ENCODE measurements around the gene CD109. TPM values are rescaled to one million over a fixed set of nuclear protein-coding genes. Genes with fewer than 3 reads are reported as not detected.

CD109 gene
- total RNA-seq, 1 experiment from 2014 or later = 19.1 TPM

DNA sequence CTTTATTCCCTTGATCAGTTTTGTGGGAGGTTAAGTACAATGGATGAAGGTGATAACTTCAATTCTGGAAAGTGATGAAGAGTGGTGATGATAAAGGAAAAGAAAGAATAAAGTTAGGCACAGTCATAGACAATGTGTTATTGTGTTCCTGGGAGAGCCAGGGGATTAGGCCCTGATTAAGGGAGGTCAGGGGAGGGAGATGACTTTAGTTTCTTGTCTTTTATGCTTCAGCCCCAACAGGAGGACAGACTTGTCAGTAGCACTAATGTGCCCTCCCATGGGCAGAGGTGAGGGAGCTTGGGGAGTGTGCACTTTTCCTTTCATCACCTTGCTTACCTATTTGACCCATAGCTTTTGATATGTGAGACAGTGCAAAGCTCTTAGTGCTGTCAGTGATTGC, 115.7 kb downstream of the CD109 start:
- Histone ChIP-seq H3K4me3 (ENCODE audit: low read length) (no peak overlapping the region), H3K9me3 (ENCODE audit: low read length) (no peaks in the 10 kb centered on the region), H3K79me2 (ENCODE audit: low read length) (no peaks in the 10 kb centered on the region), H3K36me3 (ENCODE audit: low read depth, low read length) (no peaks in the 10 kb centered on the region; the same call in 1 of the 2 replicates), H3K4me1 (ENCODE audit: insufficient read depth, low read length) (no peaks in the 10 kb centered on the region), H4K20me1 (ENCODE audit: low read length) (no peaks in the 10 kb centered on the region), H3K27me3 (ENCODE audit: low read length) (no peaks in the 10 kb centered on the region), H3K9me2 (replicated peaks; ENCODE audit: low read length) (no peaks in the 10 kb centered on the region), H3K9ac (ENCODE audit: low read length) (no peak overlapping the region), H3K4me2 (ENCODE audit: low read length) (no peak overlapping the region), H3F3A (ENCODE audit: low read length, unreplicated experiment) (no peaks in the 10 kb centered on the region), H2AFZ (ENCODE audit: low read length) (no peak overlapping the region), H3K27ac (ENCODE audit: low read length) (no peak overlapping the region)
- ATAC-seq (no peak), DNase-seq (no peak)
- POLR2A ChIA-PET (ENCODE audit: unreplicated experiment) = no interaction called here
- no TSS peak for BruUV-seq (replicated peaks)
- intact Hi-C loops (cut with micrococcal nuclease) = no loop called here
- TF ChIP-seq EZH2 (IDR thresholded peaks at IDR 0.05; ENCODE audit: low read length, unreplicated experiment) = no peak
- TF ChIP-seq CTCF (conservative IDR thresholded peaks at IDR 0.05; ENCODE audit: low read depth, low read length) = no peak
- TF ChIP-seq EZH2phosphoT487 (IDR thresholded peaks at IDR 0.05; ENCODE audit: borderline replicate concordance, low read length) = no peak
- CTCF ChIA-PET = no interaction called here

DNA sequence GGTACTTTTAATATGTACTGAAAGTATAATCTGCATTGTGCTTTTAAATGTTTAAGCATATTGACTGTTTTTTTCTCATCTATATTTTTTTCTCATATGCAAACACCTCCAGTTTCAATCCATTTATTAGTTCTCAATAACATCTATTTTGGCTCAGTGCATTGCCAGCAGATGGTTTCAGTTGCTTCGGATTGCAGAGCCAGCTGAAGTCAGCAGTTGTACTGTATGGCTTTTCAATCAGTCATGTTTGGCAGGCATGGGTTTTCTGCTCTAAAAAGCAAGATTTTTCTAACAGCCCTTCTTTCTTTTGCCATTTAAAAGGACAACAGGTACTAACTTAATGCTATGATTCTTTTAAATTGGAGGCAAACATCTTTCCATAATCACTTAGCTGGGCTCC, 121.2 kb downstream of the CD109 start:
- H3K4me2 ChIP-seq (ENCODE audit: low read length) = no peak overlapping the region
- H3K79me2 ChIP-seq (ENCODE audit: low read length) = no peaks in the 10 kb centered on the region
- no peaks in the 10 kb centered on the region for H4K20me1 ChIP-seq (ENCODE audit: low read length)
- H3K4me3 ChIP-seq (ENCODE audit: low read length) = no peak overlapping the region
- ChIA-PET POLR2A (ENCODE audit: unreplicated experiment) (no interaction called here), CTCF (no interaction called here)
- ATAC-seq = no peak
- intact Hi-C loops (cut with micrococcal nuclease) = no loop called here
- H3K9me3 ChIP-seq (ENCODE audit: low read length) = no peaks in the 10 kb centered on the region
- no peaks in the 10 kb centered on the region for H3K9me2 ChIP-seq (replicated peaks; ENCODE audit: low read length)
- H3K27me3 ChIP-seq (ENCODE audit: low read length) = no peaks in the 10 kb centered on the region
- H2AFZ ChIP-seq (ENCODE audit: low read length) = no peak overlapping the region
- H3F3A ChIP-seq (ENCODE audit: low read length, unreplicated experiment) = no peaks in the 10 kb centered on the region
- no peak for DNase-seq
- H3K4me1 ChIP-seq (ENCODE audit: insufficient read depth, low read length) = no peaks in the 10 kb centered on the region
- TF ChIP-seq EZH2 (IDR thresholded peaks at IDR 0.05; ENCODE audit: low read length, unreplicated experiment) (no peak), EZH2phosphoT487 (IDR thresholded peaks at IDR 0.05; ENCODE audit: borderline replicate concordance, low read length) (no peak), CTCF (conservative IDR thresholded peaks at IDR 0.05; ENCODE audit: low read depth, low read length) (no peak)
- H3K36me3 ChIP-seq (ENCODE audit: low read depth, low read length) = peaks cover 3% of the 10 kb centered on the region
- no peak overlapping the region for H3K9ac ChIP-seq (ENCODE audit: low read length)
- no peak overlapping the region for H3K27ac ChIP-seq (ENCODE audit: low read length)
- no TSS peak for BruUV-seq (replicated peaks)

GRCh38 chr6:73823046-73823735, 127.2 kb downstream of the CD109 start:
- Histone ChIP-seq H3K79me2 (ENCODE audit: low read length) (no peaks in the 10 kb centered on the region), H3K36me3 (ENCODE audit: low read depth, low read length) (peaks cover 3% of the 10 kb centered on the region; the same call in 1 of the 2 replicates), H2AFZ (ENCODE audit: low read length) (no peak overlapping the region), H3K9me2 (replicated peaks; ENCODE audit: low read length) (no peaks in the 10 kb centered on the region), H3K9me3 (ENCODE audit: low read length) (no peaks in the 10 kb centered on the region), H3K4me1 (ENCODE audit: insufficient read depth, low read length) (no peaks in the 10 kb centered on the region), H3K4me3 (ENCODE audit: low read length) (no peak overlapping the region), H3K4me2 (ENCODE audit: low read length) (no peak overlapping the region), H3K27me3 (ENCODE audit: low read length) (no peaks in the 10 kb centered on the region), H4K20me1 (ENCODE audit: low read length) (no peaks in the 10 kb centered on the region), H3F3A (ENCODE audit: low read length, unreplicated experiment) (no peaks in the 10 kb centered on the region), H3K27ac (ENCODE audit: low read length) (no peak overlapping the region), H3K9ac (ENCODE audit: low read length) (no peak overlapping the region)
- ATAC-seq (no peak), DNase-seq (no peak)
- ChIA-PET CTCF (no interaction called here), POLR2A (ENCODE audit: unreplicated experiment) (no interaction called here)
- intact Hi-C loops (cut with micrococcal nuclease) = no loop called here
- no TSS peak for BruUV-seq (replicated peaks)
- TF ChIP-seq EZH2phosphoT487 (IDR thresholded peaks at IDR 0.05; ENCODE audit: borderline replicate concordance, low read length) (no peak), EZH2 (IDR thresholded peaks at IDR 0.05; ENCODE audit: low read length, unreplicated experiment) (no peak), CTCF (conservative IDR thresholded peaks at IDR 0.05; ENCODE audit: low read depth, low read length) (no peak)

Measured in PC-3 (cell line).